GM12872 (cell line): Measurements from ENCODE around the gene MBLAC2.
A peak's percentile ranks its signal among the peaks of the same experiment; 100 is the strongest.

Experiments
- CTCF ChIP-seq: IDR thresholded peaks from 3 replicates; pipeline ENCODE4 v1.5.1; 2011; ENCODE audit warnings: low read depth, mild to moderate bottlenecking, low read length, moderate library complexity; ENCODE audit not compliant: insufficient read depth

MBLAC2 gene

DNA sequence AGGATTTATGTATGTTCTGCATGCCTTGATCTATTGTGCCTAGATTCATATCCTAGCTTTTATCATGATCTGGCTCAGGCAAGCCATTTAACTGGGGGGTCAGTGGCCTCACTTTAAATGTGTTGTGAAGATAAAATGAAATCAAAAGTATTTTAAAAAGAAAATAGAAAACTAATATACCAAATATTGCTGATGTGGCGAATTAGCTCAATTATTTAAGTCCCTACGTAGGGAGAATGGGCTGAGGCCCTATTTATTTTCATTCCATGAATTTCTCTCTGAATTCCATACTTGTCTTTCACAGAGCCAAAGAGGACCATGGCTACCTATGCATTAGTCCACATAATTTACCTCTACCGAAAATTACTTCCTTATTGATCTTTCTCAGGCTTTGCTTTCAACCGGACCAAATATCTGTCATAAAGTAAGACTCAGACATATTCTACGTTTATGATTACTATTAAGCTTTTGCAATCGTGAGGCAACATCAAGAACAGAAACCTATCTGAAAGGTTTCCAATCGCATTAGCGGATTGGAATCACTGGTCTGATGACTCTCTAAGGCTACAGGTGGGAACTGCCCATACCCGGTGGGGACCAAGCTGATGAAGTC lies 1.7 kb downstream of the MBLAC2 start:
- no peak for TF ChIP-seq CTCF

DNA sequence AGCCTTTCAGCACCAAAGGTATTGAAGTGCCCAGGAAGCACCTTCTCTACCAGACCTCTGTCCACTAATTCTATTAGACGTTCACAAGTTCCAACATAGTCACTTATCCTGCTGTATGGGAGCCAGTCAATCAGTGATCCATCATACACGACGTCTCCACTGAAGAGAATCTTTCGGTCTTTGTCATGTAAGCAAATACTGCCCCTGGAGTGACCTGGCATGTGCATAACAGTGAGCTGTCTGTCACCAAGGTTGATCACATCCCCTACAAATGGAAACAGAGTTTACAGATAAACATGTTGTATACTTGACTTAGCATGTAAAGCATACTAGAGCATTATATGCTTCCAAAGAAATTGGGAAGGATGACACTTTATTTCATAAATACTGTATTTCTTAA lies 13.3 kb downstream of the MBLAC2 start:
- TF ChIP-seq CTCF = no peak

DNA sequence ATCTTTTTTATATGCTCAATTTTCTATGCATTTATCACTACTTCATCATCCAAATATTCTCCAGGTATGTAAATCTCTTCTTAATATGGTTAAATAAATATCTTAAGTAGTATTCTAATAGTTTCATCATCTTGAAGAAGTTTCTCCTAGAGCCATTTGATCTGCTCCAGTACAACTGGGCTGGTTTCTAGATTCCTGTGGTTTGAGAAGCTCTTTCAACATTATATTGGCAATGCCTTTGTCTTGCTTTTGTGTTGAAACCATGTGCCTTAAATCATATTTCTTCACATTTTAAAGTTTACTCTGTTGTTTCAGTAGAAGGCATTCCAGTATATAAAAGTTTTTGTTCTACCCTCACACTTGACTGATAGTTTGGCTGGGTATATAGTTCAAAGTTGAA lies 27.6 kb downstream of the MBLAC2 start:
- TF ChIP-seq CTCF = no peak

- TF ChIP-seq CTCF = no peak
These were observed 33.9 kb downstream of the MBLAC2 start for GRCh38 chr5:90440644-90441043.

DNA sequence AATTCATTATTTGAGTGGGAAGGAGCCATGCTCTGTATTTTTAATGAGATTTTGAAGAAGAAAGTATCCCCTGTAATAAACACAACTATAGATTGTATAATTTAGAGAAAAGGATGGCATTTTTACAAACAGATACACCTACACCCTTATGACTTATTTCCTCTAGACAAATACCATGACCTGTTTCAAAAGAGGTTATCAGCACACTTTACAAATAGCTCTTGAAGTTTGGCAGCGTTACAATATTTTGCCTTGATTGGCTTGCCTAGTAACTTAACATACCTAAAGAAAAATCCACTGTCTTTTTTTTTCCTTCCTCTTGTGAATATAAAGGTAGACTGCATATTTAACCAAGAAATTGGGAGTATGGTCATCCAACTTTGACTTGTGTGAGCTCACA lies 36.5 kb downstream of the MBLAC2 start:
- no peak for TF ChIP-seq CTCF

DNA sequence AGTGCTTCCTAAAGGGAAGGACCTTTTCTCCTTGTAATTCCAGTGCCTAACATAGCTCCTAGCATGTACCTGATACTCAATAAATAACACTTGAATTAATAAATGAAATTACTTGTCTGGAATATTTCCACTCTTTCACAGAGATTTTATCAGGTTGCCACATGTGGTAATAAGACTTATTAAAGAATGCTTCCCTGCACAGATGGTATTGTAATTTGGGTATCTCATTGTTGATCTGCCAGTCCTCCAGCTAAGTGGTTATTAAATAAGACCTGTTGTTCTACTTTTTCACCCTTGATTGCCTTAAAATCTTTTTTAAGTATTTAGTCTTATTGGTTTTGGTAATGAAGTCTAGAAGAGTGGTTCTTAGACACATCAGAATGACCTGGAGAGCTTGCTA lies 36.9 kb downstream of the MBLAC2 start:
- no peak for TF ChIP-seq CTCF

- TF ChIP-seq CTCF = peak; percentile 78
These were observed 40.4 kb downstream of the MBLAC2 start for GRCh38 chr5:90434116-90434714.
